GM12872 (cell line): ENCODE data around the gene ZCCHC8.

Experiments used
- CTCF ChIP-seq: IDR thresholded peaks from 3 replicates; pipeline ENCODE4 v1.5.1; 2011; ENCODE audit warnings: low read depth, mild to moderate bottlenecking, low read length, moderate library complexity; ENCODE audit not compliant: insufficient read depth

ZCCHC8 gene

GRCh38 chr12:122528992-122529391, 28.3 kb upstream of the ZCCHC8 start:
- TF ChIP-seq CTCF, result no peak

- no peak for TF ChIP-seq CTCF
Measured at GRCh38 chr12:122528582-122528981, 27.9 kb upstream of the ZCCHC8 start.

- TF ChIP-seq CTCF, result no peak
Measured at GRCh38 chr12:122527478-122527944, 26.8 kb upstream of the ZCCHC8 start.

- no peak for TF ChIP-seq CTCF
Measured at GRCh38 chr12:122526683-122527477, 26.1 kb upstream of the ZCCHC8 start, which contains the start of the genes KNTC1 and RSRC2. Gene KNTC1, plus strand, starts transcription at chr12:122527249. Its CDS starts 2,815 bp downstream, at chr12:122530064. Gene RSRC2, minus strand, starts transcription at chr12:122526936. Its CDS starts 83 bp downstream, at chr12:122526853.

GRCh38 chr12:122523846-122524718, 23.4 kb upstream of the ZCCHC8 start:
- TF ChIP-seq CTCF, result no peak

- no peak for TF ChIP-seq CTCF
Measured at GRCh38 chr12:122523280-122523679, 22.5 kb upstream of the ZCCHC8 start.

- no peak for TF ChIP-seq CTCF
Measured at GRCh38 chr12:122520676-122521075, 19.9 kb upstream of the ZCCHC8 start.
